T follicular helper cell (primary cell): Measurements from ENCODE around the gene NOP56.
A peak's percentile ranks its signal among the peaks of the same experiment; 100 is the strongest.

ENCODE experiments used
- DNase-seq: peaks from one replicate; pipeline ENCODE4 v3.0.0-alpha.2; 2020; ENCODE audit warnings: low read depth
- total RNA-seq, 2 experiments: gene quantifications; one replicate each; lab custom pipeline; 2026; lab: John Stamatoyannopoulos, UW

Gene NOP56, protein sequence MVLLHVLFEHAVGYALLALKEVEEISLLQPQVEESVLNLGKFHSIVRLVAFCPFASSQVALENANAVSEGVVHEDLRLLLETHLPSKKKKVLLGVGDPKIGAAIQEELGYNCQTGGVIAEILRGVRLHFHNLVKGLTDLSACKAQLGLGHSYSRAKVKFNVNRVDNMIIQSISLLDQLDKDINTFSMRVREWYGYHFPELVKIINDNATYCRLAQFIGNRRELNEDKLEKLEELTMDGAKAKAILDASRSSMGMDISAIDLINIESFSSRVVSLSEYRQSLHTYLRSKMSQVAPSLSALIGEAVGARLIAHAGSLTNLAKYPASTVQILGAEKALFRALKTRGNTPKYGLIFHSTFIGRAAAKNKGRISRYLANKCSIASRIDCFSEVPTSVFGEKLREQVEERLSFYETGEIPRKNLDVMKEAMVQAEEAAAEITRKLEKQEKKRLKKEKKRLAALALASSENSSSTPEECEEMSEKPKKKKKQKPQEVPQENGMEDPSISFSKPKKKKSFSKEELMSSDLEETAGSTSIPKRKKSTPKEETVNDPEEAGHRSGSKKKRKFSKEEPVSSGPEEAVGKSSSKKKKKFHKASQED
- 199 to 588 reads per million in 2 experiments for total RNA-seq

DNA sequence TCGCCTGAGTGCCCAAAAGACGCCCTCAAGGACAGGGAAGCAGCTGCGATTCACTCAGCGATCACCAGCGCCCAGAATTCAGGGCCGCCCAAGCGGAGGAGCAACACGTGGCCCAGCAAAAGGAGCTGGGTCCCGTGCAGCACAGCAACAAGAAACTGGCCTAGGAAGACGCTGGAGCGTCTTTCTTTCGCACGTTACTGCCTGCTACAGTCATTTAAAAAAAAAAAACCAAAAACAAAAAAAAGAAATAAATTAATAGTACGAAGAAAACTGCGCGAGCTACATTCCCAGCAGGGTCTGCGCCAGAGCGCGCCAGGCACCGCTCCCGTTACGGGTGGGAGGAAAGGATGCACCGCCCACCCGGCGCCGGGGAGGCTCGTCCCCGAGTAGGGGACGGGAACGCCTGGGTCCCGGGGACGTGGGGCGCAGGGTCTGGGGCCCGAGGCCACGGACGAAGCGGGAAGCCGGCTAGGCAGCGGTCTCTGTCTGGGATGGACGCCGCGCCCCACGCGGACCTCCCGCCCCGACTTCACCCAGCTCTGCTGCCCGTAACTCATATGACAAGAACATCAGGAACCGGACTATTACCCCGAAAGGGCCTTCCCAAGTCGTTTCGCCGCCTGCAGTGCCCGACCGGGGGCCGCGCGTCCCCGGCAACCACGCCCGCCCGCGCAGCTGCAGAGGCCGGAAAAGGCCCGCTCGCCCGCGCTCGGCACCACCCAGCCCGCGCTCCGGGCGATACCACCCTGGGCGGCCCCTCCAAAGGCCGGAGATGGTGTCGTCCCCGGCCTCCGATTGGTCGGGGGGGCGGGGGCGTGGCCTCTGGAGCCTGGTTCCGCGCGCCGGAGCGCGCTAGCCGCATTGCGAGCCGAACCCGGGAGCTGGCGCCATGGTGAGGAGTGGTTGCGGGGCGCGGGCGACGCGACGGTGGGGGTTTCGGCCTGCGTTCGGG is at the start of gene NOP56:
Gene NOP56 (plus strand): TSS at position 861 of the 952 bp plus-strand sequence. CDS start 29 bp downstream, at position 890.
- peak; percentile 92 for DNase-seq

DNA sequence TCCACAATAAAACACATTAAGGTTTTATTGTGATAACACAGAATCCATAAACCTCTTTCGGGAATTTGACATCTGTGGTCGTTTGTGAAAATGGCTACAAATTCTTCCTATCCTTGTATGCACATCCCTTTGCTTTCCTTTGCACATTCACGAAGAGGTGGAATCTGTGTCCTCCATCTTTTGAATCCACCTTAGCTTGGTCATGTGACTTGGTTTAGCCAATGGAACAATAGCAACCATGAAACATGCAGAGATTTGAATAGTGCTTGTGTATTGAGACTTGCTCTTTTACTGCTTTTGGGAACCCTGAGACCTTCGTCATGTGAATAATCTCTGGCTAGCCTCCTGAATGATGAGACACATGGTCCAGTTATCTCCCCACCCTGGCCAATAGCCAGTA is 49.7 kb upstream of the NOP56 start:
- DNase-seq, result no peak

DNA sequence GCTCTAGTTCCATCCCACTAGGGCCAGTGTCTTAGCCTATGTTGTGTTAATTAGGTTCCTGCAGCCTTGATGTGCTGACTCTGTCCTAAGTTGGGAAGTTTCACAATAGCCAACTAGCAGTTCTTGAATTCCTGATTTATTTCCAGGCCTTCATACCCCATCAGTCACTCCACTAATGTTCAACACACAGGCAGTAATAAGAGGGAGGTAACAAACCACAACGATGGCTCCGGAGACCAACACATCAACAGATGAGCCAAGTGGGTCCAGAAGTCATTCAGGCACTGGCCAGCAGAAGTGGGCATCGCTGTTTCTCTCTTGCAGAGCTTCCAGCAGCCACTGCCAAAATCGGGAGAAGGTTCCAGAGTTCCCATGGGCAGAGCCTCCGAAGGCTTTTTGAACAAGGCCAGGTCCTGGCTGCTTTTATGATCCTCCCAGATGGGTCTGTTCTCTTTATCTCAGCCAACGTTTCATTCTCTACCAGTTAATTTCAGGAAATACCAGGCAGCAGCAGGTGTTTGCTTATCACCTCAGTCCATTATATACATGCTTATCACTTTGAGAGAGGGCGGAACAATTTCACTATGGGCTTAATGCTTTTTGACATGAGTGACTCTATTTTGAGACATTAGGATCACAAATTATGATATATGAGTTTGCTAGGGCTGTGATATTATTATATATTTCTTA is 48.5 kb upstream of the NOP56 start:
- DNase-seq, result no peak

DNA sequence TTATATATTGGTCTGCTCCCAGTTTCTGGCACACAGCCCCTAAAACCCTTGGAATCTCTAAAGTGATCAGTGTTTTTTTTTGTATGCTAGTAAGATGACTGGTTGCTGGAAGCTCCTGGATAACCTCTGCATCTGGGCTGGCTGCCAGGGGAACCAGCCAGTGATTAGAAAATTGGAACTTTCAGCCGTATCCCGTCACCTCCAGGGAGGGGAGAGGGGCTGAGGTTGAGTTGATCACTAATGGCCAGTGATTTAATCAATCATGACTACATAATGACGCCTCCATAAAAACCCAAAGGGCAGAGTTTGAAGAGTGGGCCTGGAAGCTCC is 48.0 kb upstream of the NOP56 start:
- DNase-seq, result no peak

DNA sequence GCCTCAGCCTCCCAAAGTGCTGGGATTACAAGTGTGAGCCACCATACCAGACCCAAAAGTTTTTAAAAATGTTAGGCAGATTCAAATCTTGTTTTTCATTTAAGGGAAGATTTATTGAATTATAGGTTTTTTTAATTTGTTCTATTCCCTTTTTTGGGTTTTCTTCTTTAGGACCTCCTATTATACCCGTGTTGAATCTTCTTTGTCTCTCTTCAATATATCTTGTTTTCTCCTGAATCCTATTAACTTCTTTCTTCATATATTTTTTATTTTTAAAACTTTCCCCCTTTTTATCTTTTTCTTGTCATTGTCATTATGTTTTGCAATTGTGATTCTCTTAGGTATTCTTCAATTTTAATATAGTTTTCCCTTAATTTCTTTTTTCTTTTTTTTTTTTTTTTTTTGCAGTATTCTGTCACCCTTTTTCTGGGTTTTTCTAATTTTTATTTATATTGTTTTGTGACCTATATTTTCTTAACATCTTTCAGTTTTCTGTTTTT is 45.9 kb upstream of the NOP56 start:
- no peak for DNase-seq

DNA sequence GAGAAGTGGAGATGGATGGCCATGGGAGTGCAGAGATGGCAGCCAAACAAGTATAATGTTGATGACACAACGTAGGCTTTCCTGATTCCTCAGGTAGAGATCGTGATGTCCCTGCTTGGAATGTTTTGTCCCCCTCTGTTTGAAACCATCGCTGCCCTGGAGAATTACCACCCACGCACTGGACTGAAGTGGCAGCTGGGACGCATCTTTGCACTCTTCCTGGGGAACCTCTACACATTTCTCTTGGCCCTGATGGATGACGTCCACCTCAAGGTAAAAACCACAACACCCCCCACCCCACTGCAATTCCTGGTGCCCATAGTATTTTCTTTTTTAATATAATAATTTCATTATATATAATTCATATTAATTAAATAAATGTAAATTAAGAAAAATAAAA is 42.1 kb upstream of the NOP56 start:
- DNase-seq, result no peak

DNA sequence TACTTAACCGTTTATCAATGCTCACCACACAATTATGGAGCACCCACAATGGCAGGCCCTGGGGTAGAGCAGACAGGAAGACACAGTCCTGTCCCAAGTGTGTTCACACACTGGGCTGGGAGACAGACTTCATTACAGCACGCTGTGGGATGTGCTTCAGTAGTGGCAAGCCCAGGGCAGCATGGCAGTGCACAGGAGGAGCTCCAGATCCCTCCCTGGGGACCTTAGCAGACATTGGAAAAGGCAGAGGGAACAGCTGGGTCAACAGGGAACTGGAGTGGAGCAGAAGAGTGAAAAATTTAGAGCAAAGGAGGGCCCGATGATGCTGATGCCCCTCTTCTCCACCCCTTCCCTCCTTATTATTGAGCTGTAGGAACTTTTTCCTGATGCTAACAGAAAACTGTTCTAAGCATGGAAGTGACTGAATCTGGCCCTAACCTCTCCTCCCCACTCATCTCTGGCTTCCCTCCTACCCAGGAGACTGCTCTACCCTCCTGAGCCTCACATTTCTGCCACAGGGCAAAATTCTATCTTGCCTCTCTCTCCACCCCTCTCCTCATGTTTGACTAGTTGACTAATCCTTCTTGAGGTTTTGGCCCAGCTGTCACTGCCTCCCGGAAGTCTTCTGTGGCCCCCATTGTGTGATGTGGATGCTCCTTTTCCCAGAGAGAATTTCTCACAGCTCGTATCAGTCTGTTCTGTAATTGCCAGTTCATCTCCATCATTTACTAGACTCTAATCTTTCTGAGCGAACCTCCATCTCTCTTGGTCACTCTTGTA is 41.3 kb upstream of the NOP56 start:
- no peak for DNase-seq

DNA sequence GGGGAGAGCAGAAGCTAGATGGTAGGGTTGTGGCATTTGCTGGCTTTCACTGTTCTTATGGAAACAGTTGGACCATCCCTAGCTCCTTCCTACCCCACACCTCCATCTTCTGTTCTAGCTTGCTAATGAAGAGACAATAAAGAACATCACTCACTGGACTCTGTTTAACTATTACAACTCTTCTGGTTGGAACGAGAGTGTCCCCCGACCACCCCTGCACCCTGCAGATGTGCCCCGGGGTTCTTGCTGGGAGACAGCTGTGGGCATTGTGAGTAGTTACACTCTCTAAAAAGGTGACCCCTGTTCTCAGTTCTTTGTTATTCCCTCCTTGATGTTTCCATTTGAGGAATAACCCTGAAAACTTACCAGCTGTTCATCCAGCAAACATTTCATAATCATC is 40.4 kb upstream of the NOP56 start:
- DNase-seq, result no peak

DNA sequence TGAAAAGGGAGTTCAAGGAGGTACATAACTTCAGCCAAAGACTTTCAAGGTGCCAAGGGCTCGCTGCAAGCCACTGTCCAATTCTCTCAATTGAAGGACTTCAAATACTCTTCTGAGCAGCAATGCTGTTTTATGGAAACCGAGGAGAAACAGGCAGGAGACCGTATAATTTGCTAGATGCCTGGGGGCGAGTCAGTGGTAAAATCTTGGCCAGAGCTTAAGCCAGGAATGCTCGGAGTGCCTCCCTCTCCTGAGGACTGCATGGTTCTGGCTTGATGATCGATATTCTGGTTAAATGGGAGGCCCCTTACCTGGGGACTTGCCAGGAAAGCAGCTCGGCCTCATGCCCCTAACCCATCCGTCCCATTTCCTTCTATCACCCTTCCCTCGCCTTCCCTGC is 35.8 kb upstream of the NOP56 start:
- DNase-seq, result no peak

DNA sequence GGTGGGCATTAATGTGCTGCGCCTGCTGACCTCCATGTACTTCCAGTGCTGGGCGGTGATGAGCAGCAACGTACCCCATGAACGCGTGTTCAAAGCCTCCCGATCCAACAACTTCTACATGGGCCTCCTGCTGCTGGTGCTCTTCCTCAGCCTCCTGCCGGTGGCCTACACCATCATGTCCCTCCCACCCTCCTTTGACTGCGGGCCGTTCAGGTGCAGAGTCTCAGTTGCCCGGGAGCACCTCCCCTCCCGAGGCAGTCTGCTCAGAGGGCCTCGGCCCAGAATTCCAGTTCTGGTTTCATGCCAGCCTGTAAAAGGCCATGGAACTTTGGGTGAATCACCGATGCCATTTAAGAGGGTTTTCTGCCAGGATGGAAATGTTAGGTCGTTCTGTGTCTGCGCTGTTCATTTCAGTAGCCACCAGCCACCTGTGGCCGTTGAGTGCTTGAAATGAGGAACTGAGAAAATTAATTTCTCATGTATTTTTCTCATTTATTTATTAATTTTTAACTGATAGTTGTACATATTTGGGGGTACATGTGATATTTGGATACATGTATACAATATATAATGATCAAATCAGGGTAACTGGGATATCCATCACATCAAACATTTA is 35.2 kb upstream of the NOP56 start:
- DNase-seq, result no peak

DNA sequence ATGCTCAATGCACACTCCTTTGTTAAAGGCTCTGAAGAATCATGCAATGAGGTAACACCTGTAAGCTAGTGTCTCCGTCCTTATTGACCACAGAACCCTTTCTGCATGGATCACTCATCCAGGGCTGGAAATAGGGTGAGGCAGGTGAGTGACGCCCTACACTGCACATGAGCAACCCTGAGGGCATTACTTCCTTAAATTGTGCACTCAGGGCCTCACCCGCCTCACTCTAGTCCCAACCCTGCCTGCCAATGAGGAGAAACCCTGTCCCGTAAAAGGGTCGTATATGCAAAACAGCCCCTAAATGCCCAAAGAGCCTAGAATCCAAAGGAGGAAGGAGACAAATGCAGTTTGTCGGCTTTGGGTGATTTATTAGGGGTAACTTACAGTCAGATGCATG is 33.6 kb upstream of the NOP56 start:
- no peak for DNase-seq

DNA sequence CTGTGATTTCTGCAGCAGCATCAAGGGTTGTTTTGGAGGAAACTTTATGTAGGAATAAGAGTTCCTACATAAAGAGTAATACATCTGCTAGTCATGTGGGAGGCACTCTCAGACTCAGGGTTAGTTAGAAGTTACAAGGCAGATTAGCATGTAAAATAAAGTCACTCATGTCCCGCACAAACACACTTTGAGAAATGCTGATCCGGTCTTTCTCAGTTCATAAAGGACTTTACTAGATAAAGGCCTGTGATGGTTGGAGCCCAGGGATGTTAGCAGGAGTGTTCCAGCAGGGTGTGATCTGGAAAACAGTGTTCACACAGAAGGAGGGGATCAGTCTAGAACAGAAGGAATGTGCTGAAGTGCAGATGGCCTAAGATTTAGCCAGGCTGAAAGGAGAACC is 33.1 kb upstream of the NOP56 start:
- DNase-seq, result no peak

DNA sequence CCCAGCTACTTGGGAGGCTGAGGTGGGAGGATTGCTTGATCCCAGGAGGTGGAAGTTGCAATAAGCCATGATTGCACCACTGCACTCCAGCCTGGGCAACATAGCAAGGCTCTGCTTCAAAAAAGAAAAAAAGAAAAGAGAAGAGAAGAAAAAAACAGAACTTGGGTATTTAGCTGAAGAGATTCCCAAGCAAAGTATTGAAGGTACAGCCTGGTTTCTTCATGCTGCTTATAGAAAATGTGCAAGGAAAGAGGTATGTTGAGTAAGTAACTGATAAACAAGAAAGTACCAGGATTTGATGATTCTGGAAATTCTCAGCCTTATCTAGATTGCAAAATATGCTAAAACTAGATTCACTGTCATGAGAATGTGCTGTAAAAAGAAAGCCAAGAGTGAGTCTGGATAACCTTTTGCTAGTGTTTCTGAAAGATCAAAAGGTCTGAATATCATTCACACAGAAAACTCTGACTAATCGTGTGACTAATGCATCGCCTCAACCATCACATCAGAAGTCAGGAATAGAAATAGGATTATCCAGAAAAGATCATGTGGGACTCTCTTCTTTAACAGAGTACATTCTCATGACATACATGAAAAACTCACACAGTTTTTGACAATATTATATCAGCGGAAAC is 32.4 kb upstream of the NOP56 start:
- no peak for DNase-seq

DNA sequence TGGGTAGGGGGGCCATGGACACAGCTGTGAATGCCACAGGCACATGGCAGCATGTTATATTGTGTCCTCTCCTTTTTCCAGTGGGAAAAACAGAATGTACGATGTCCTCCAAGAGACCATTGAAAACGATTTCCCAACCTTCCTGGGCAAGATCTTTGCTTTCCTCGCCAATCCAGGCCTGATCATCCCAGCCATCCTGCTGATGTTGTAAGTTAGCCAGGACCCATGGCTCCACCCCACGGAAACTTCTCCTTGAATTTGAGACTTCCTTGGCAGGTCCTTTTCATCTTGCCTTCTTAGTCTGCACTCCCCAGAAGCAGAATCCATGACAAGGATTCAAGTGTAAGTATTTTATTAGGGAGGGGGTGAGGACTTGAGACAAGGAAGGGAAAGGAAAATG is 28.2 kb upstream of the NOP56 start:
- no peak for DNase-seq

DNA sequence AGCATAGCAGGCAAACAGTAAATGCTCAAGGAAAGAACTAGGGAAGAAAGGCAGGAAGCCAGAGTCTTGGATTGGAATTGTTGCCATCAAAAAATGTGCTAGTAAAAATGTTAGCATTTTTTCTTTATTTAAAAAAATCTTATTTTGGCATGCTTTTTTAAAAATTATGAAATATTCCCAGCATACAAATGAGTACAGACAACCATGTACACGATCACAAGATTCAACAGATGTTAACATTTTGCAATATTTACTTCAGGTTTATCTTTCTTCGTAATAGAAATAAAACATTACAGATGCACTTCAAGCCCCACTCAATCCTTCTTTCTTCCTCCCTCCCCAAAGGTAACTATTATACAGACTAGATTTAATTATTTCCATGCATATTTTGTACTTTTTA is 27.4 kb upstream of the NOP56 start:
- DNase-seq, result no peak

DNA sequence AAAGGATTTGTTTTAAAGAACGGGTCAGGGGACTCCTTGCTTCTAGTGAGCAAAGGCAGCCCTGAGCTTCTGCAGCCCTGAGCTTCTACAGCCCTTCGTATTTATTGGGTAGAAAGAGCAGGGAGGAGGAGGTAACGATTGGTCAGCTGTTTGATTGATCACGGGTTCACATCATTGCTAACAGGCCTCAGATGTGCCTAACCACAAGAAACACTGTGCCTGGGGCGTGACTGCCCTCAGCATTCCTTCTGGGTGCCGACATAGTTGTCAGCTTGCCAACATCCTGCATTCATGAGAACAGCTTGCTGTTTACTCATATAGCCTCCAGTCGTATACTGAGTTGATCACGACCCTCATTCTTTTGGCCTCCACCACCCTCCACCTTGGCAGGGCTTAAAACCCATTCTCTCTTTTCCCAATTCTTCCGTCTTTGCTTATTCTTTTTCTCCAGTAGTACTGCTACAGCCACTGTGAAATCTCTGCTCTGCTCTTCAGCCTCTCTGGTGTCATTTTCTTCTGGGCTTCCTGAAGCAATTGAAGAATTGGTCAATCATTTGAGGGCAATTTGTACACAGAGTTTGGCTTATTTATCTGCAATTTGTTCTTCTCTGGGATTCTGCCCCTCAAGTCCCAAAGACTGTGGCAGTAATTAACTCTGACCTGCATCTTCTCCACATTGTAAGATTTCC is 25.4 kb upstream of the NOP56 start:
- DNase-seq, result no peak

DNA sequence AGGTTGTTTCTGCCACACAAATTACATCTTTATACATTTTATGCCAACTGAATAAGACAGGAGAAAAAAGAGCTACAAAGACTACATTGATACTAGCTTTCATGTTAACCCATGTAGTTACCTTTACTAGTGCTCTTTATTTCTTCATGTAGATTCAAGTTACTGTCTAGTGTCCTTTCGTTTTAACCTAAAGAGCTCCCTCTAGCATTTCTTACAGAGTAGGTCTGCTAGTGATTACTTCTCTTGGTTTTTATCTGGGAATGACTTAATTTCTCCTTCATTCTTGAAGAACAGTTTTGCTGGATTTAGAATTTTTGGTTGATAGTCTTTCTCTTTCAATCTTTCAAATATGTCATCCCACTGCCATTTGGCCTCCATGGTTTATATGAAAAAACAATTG is 21.2 kb upstream of the NOP56 start:
- no peak for DNase-seq

DNA sequence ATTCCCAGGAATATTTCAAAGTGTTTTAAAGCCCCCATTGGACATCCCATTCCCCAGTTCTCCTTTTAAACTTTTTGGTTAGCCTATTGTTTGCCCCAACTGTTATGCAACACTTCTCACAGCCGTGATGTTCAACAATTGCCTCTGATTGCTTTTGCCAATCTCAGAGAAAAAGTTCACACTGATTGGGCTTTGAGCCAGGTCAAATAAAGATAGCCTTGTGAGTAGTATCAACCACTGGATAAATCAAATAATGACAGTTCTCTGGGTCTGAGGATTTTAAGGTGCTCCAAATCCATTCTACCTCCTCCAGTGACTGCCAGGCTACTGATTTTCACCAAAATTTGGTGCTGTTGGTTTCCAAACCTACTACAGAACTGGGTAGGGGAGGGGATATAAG is 19.1 kb upstream of the NOP56 start:
- no peak for DNase-seq

DNA sequence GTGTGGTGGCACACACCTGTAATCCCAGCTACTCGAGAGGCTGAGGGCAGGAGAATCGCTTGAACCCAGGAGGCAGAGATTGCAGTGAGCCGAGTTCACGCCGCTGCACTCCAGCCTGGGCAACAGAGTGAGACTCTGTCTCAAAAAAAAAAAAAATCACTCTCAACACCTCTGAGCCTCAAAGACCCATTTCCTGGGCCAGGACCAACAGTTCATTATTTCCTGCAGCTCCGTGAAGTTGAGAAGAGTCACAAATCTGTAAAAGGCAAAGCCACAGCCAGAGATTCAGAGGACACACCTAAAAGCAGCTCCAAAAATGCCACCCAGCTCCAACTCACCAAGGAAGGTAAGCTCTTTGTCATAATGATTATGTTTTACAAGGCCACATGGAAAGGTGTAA is 15.2 kb upstream of the NOP56 start:
- DNase-seq, result no peak

DNA sequence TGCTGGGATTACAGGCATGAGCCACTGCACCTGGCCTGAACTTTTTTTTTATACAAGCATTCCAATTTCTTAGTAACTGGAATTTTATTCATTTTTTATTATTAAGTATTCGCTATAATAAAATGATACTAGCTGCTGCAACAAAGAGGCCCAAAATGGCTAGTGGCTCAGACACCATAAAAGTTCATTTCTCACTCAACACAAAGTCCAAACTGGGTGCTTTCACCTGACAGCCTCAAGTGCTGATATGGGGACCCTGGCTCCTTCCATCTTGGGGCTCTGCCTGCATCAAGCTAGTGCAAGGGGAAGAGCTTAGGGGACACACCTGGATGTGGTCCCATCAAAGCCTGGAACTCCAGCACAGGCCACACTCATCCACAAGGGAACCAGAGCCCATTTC is 12.2 kb upstream of the NOP56 start:
- no peak for DNase-seq
